PC-9 (cell line): Measurements from ENCODE around the gene QRICH2. TPM values are rescaled to one million over a fixed set of nuclear protein-coding genes. Genes with fewer than 3 reads are reported as not detected.
A peak's percentile ranks its signal among the peaks of the same experiment; 100 is the strongest.

Experiments
- BruUV-seq: library from RNA; stranded (reverse); fragments of 400-500 nt; replicated peaks from 2 replicates; lab custom pipeline; 2021; lab: Mats Ljungman, UMichigan
- CTCF ChIA-PET: fragments of 300-600 bp; sonication (Branson Sonifier 250); formaldehyde crosslinking; loops from one replicate; lab custom pipeline; 2022; ENCODE audit warnings: antibody characterized with exemption; lab: Charles Lee
- POLR2A ChIA-PET: fragments of 300-600 bp; sonication (Branson Sonifier 250); formaldehyde crosslinking; loops from one replicate; lab custom pipeline; 2022; ENCODE audit warnings: antibody characterized with exemption; ENCODE audit not compliant: unreplicated experiment; lab: Charles Lee
- DNase-seq, 2 experiments: peaks; one replicate each; pipeline versions ENCODE4 v3.0.0 to v3.0.0-alpha.2; 2015 to 2022; ENCODE audit warnings: mixed read lengths in 1 of 2
- H2AFZ ChIP-seq: fragments of 200-600 bp; sonication (generic); 2 replicates; pipeline ENCODE4 v1.8.1; 2017; ENCODE audit warnings: antibody characterized with exemption
- H3F3A ChIP-seq: fragments of 200-600 bp; sonication (generic); 2 replicates; pipeline ENCODE4 v1.8.1; 2017; ENCODE audit warnings: antibody characterized with exemption, mild to moderate bottlenecking, low read depth; ENCODE audit not compliant: insufficient read depth
- H3K27ac ChIP-seq: fragments of 200-600 bp; sonication (generic); 2 replicates; pipeline ENCODE4 v1.6.1; 2016; ENCODE audit warnings: mixed run types
- H3K27me3 ChIP-seq: fragments of 200-600 bp; sonication (generic); 2 replicates; pipeline ENCODE4 v1.6.1; 2016; ENCODE audit warnings: low read depth, mixed run types; ENCODE audit not compliant: insufficient read depth
- H3K36me3 ChIP-seq: fragments of 200-600 bp; sonication (generic); 2 replicates; pipeline ENCODE4 v1.6.1; 2016; ENCODE audit warnings: low read depth, mixed run types
- H3K4me1 ChIP-seq: fragments of 200-600 bp; sonication (generic); replicated peaks from 2 replicates; pipeline ENCODE4 v1.6.1; 2016; ENCODE audit warnings: mixed run types; ENCODE audit not compliant: insufficient read depth
- H3K4me2 ChIP-seq: fragments of 200-600 bp; sonication (generic); 2 replicates; pipeline ENCODE4 v1.6.1; 2017; ENCODE audit warnings: mixed run types
- H3K4me3 ChIP-seq: fragments of 200-600 bp; sonication (generic); 2 replicates; pipeline ENCODE4 v1.6.1; 2016; ENCODE audit warnings: mixed run types
- H3K79me2 ChIP-seq: fragments of 200-600 bp; sonication (generic); 2 replicates; pipeline ENCODE4 v1.6.1; 2017; ENCODE audit warnings: low read depth, mixed run types
- H3K9me2 ChIP-seq: fragments of 200-600 bp; sonication (generic); 2 replicates; pipeline ENCODE4 v1.8.1; 2017; ENCODE audit warnings: mild to moderate bottlenecking; ENCODE audit not compliant: insufficient read depth
- H3K9me3 ChIP-seq: fragments of 200-600 bp; sonication (generic); 2 replicates; pipeline ENCODE4 v1.8.1; 2016; ENCODE audit warnings: low read depth; ENCODE audit not compliant: insufficient read depth
- H4K20me1 ChIP-seq: fragments of 200-600 bp; sonication (generic); 2 replicates; pipeline ENCODE4 v1.8.1; 2017; ENCODE audit not compliant: insufficient read depth
- CTCF ChIP-seq: fragments of 200-600 bp; sonication (generic); conservative IDR thresholded peaks from 2 replicates; pipeline ENCODE4 v1.6.1; 2017; ENCODE audit warnings: mixed run types, antibody characterized with exemption, mild to moderate bottlenecking, moderate library complexity
- EZH2 ChIP-seq: fragments of 200-600 bp; sonication (generic); IDR thresholded peaks from 2 replicates; pipeline ENCODE4 v1.8.0; 2017; ENCODE audit warnings: antibody characterized with exemption, low read depth
- intact Hi-C: fragments of 100-400 bp; cut with micrococcal nuclease; formaldehyde crosslinking; loops from one replicate; pipeline ENCODE4 v1.10.0; 2022; ENCODE audit not compliant: unreplicated experiment
- total RNA-seq: library from RNA; stranded (reverse); gene quantifications from 2 replicates; pipeline ENCODE4 v1.2.3, GENCODE V29; 2021

Gene QRICH2
- total RNA-seq, 1 experiment from 2014 or later = 3.3 TPM

- POLR2A ChIA-PET = interaction anchor here (0.8 kb wide), 1 partner anchor 22 kb away, joined by 6 read pairs; no protein-coding TSS in a partner anchor
- H3K4me2 ChIP-seq = no peak overlapping the region
- no peaks in the 10 kb centered on the region for H3K36me3 ChIP-seq
- H3K4me1 ChIP-seq = peaks cover 15% of the 10 kb centered on the region
- no peaks in the 10 kb centered on the region for H4K20me1 ChIP-seq
- BruUV-seq = no TSS peak
- H3K4me3 ChIP-seq = no peak overlapping the region
- H3K27ac ChIP-seq = peak overlapping the region; percentile 65
- H3K9me3 ChIP-seq = no peaks in the 10 kb centered on the region
- no peak overlapping the region for H2AFZ ChIP-seq
- no peak for DNase-seq
- TF ChIP-seq CTCF (no peak), EZH2 (no peak)
- H3F3A ChIP-seq = peaks cover 9% of the 10 kb centered on the region
- no peaks in the 10 kb centered on the region for H3K9me2 ChIP-seq
- intact Hi-C loops = loop anchor here (5.0 to 10.0 kb wide), 4 partner anchors 95 to 503 kb away; partner anchors contain the start of gene MRPL38
- no peaks in the 10 kb centered on the region for H3K27me3 ChIP-seq
- no peaks in the 10 kb centered on the region for H3K79me2 ChIP-seq
- CTCF ChIA-PET = interaction anchor here (0.7 kb wide), 1 partner anchor 154 kb away, joined by 3 read pairs; no protein-coding TSS in a partner anchor
These were observed 30.5 kb downstream of the QRICH2 start for GRCh38 chr17:76277300-76278267.

GRCh38 chr17:76276461-76277299, 31.4 kb downstream of the QRICH2 start:
- ChIA-PET POLR2A (interaction anchor here (0.5 kb wide), 1 partner anchor 200 kb away, joined by 4 read pairs; no protein-coding TSS in a partner anchor), CTCF (interaction anchor here (0.7 kb wide), 1 partner anchor 153 kb away, joined by 3 read pairs; no protein-coding TSS in a partner anchor)
- no TSS peak for BruUV-seq
- Histone ChIP-seq H3K4me1 (peaks cover 15% of the 10 kb centered on the region), H3K4me2 (peak overlapping the region; percentile 45), H3K36me3 (no peaks in the 10 kb centered on the region), H3K79me2 (no peaks in the 10 kb centered on the region), H3F3A (peaks cover 13% of the 10 kb centered on the region), H4K20me1 (no peaks in the 10 kb centered on the region), H2AFZ (no peak overlapping the region), H3K4me3 (no peak overlapping the region), H3K9me2 (no peaks in the 10 kb centered on the region), H3K27me3 (no peaks in the 10 kb centered on the region), H3K9me3 (no peaks in the 10 kb centered on the region), H3K27ac (peak overlapping the region; percentile 65)
- peak; percentile 82 to 86 for DNase-seq
- TF ChIP-seq CTCF (no peak), EZH2 (no peak)
- intact Hi-C loops = loop anchor here (5.0 to 10.0 kb wide), 4 partner anchors 94 to 502 kb away; partner anchors contain the start of gene MRPL38

- Histone ChIP-seq H3K36me3 (no peaks in the 10 kb centered on the region), H3K27ac (peak overlapping the region; percentile 65), H3F3A (peaks cover 13% of the 10 kb centered on the region), H3K4me2 (0 out of 2 replicates have a peak overlapping the region, but pooled peaks have one; percentile 45), H4K20me1 (no peaks in the 10 kb centered on the region), H2AFZ (no peak overlapping the region), H3K9me2 (no peaks in the 10 kb centered on the region), H3K4me1 (peaks cover 15% of the 10 kb centered on the region), H3K4me3 (no peak overlapping the region), H3K9me3 (no peaks in the 10 kb centered on the region), H3K27me3 (no peaks in the 10 kb centered on the region), H3K79me2 (no peaks in the 10 kb centered on the region)
- BruUV-seq = no TSS peak
- DNase-seq = no peak
- POLR2A ChIA-PET = interaction anchor here (0.5 kb wide), 1 partner anchor 199 kb away, joined by 4 read pairs; no protein-coding TSS in a partner anchor
- CTCF ChIA-PET = no interaction called here
- TF ChIP-seq EZH2 = no peak
- TF ChIP-seq CTCF = no peak
- intact Hi-C loops = loop anchor here (5.0 to 10.0 kb wide), 4 partner anchors 94 to 501 kb away; partner anchors contain the start of gene MRPL38
These were observed 32.0 kb downstream of the QRICH2 start for GRCh38 chr17:76276069-76276431.
